GM18502 (cell line): Measurements from ENCODE around the gene VPREB3.
"Not testable (repeated sequence)": the region's sequence is repeated elsewhere in the genome, so short reads cannot be mapped to it uniquely, and the experiment has no call there.

Experiments
- ATAC-seq: cut with Tn5 transposase; IDR thresholded peaks from one replicate; pipeline ENCODE4 v1.9.1; 2021; ENCODE audit warnings: mild to moderate bottlenecking; ENCODE audit not compliant: unreplicated experiment, poor library complexity

The VPREB3 gene

GRCh38 chr22:23745791-23746190 lies 8.4 kb downstream of the VPREB3 start:
- no peak for ATAC-seq

GRCh38 chr22:23744485-23744884 lies 9.7 kb downstream of the VPREB3 start:
- no peak for ATAC-seq

- ATAC-seq, result no peak
Observed at GRCh38 chr22:23744001-23744400, 10.2 kb downstream of the VPREB3 start.

GRCh38 chr22:23743303-23743705 lies 10.9 kb downstream of the VPREB3 start:
- ATAC-seq, result no peak

- ATAC-seq, result no peak
Observed at GRCh38 chr22:23742505-23743264, 11.5 kb downstream of the VPREB3 start.

GRCh38 chr22:23737696-23738095 lies 16.5 kb downstream of the VPREB3 start:
- no peak for ATAC-seq

GRCh38 chr22:23728108-23728507 lies 26.1 kb downstream of the VPREB3 start:
- ATAC-seq, result not testable (repeated sequence)

- ATAC-seq, result no peak
Observed at GRCh38 chr22:23722724-23723123, 31.5 kb downstream of the VPREB3 start.

- no peak for ATAC-seq
Observed at GRCh38 chr22:23722160-23722559, 32.1 kb downstream of the VPREB3 start.

- no peak for ATAC-seq
Observed at GRCh38 chr22:23720855-23721254, 33.4 kb downstream of the VPREB3 start.

GRCh38 chr22:23718371-23719165 lies 35.7 kb downstream of the VPREB3 start:
- ATAC-seq, result no peak

- peak; percentile 83 for ATAC-seq
Observed at GRCh38 chr22:23716811-23717801, 37.1 kb downstream of the VPREB3 start.

- ATAC-seq, result no peak
Observed at GRCh38 chr22:23715806-23716375, 38.3 kb downstream of the VPREB3 start.

- ATAC-seq, result no peak
Observed at GRCh38 chr22:23714596-23715578, 39.3 kb downstream of the VPREB3 start.

GRCh38 chr22:23713696-23714595 lies 40.3 kb downstream of the VPREB3 start:
- ATAC-seq, result no peak

GRCh38 chr22:23712256-23712655 lies 42.0 kb downstream of the VPREB3 start:
- ATAC-seq, result no peak

- ATAC-seq, result no peak
Observed at GRCh38 chr22:23709107-23709506, 45.1 kb downstream of the VPREB3 start.

GRCh38 chr22:23708270-23708669 lies 46.0 kb downstream of the VPREB3 start:
- ATAC-seq, result no peak
